Measurements from ENCODE around the gene TLR10. TPM values are rescaled to one million over a fixed set of nuclear protein-coding genes. Genes with fewer than 3 reads are reported as not detected.

TLR10 gene
- polyA plus RNA-seq, 2 of the 4 experiments (the other 2 are of a cell fraction): 0.14 TPM; not detected in 1

DNA sequence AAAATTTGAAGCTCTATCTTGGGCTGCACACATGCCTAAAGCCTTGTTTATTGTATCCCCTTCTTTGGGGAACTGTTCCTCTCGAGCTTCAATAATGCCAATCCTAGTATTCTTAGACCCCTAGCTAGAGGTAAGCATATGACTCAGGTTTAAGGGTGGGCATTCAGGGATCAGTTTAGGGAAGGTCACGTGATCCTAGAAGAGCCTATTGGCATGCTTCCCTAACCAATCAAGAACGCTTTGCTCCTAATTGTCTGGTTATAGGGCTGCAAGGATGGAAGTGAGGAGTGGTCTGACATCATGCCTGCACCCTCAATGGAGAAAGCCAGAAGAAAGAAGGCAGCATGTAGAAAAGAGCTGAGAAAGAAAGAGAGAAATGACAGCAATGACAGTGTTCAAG is 46.9 kb downstream of the TLR10 start:
- WGBS (ENCODE audit: missing lambda C conversion rate): 57% methylated on average over 3 of the region's 3 CpGs
- ChIA-PET CTCF (interaction anchor here (1.6 to 4.7 kb wide), 2 partner anchors 416 to 557 kb away, joined by 4 to 26 read pairs; no protein-coding TSS in a partner anchor), POLR2A (no interaction called here)
- ATAC-seq: no peak
- H3K27ac ChIP-seq: no peak overlapping the region
- H3K4me2 ChIP-seq: no peak overlapping the region
- TF ChIP-seq JUN (IDR thresholded peaks at IDR 0.05) (no peak), KDM5A (IDR thresholded peaks at IDR 0.05) (no peak), ZFP36 (IDR thresholded peaks at IDR 0.05; ENCODE audit: borderline replicate concordance, partially characterized antibody) (no peak)
- no peaks in the 10 kb centered on the region for H3K9me3 ChIP-seq
- FAIRE-seq: no peak
- no peak for DNase-seq (ENCODE audit: low read depth in 1 of 2, low spot score in 1 of 2)
- 0 out of 3 replicates have a peak, but pooled peaks cover 1% of the 10 kb centered on the region for H3K4me1 ChIP-seq
- no peak overlapping the region for H3K4me3 ChIP-seq

DNA sequence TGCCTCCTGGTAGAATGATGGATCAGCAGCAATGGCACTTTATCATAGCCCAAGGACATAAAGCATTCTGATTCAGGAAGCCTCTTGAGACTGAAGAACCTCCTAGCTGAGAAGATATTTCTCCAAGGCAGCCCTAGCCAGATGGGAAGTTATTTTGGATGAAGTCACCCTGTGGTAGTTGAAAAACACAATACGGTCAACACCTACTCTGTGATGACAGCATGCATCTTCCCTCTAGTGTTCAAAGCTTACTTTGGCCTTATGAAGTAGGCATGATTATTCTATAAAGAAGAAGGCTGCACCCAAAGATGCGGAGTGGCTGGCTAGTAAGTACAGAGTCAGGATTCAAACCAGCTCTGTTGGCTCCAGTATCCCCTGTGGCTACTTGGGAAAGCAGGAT is 47.9 kb downstream of the TLR10 start:
- 0 out of 3 replicates have a peak, but pooled peaks cover 4% of the 10 kb centered on the region for H3K4me1 ChIP-seq
- no peak overlapping the region for H3K4me2 ChIP-seq
- no peak overlapping the region for H3K4me3 ChIP-seq
- no peak for DNase-seq (ENCODE audit: low read depth in 1 of 2, low spot score in 1 of 2)
- H3K27ac ChIP-seq: no peak overlapping the region
- no peaks in the 10 kb centered on the region for H3K9me3 ChIP-seq
- ChIA-PET CTCF (interaction anchor here (1.2 to 4.7 kb wide), 2 partner anchors 556 to 673 kb away, joined by 4 to 26 read pairs; no protein-coding TSS in a partner anchor), POLR2A (no interaction called here)
- WGBS (ENCODE audit: missing lambda C conversion rate): 81% methylated on average over 2 of the region's 2 CpGs
- FAIRE-seq: no peak
- no peak for ATAC-seq
- TF ChIP-seq RFX5 (IDR thresholded peaks at IDR 0.05) (no peak), ZNF302 (CRISPR knock-in tag; IDR thresholded peaks at IDR 0.05) (no peak), EP300 (IDR thresholded peaks at IDR 0.05) (no peak), RAD21 (conservative IDR thresholded peaks at IDR 0.05 in 1 of 2, IDR thresholded peaks at IDR 0.05 in 1 of 2) (no peak), JUNB (IDR thresholded peaks at IDR 0.05) (no peak), NFE2L2 (conservative IDR thresholded peaks at IDR 0.05; ENCODE audit: low read length) (no peak)

DNA sequence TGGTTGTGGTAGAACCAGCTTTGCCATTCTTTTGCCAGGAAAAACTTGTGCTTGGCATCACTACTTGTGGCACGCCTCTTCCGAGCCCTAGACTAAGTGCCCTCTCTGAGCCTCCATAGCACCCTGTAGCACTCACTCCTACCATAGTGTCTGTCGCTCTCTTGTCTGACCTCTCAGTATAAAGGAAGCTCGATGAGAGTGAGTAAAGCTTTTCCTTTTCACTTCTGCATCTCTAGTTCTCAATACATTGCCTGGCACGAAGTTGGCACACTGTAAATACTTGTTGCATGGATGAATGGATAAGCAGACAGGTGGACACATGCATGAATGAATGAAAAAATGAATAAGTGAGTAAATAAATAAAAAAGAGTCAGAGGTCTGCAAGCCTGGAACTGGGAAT is 48.3 kb downstream of the TLR10 start:
- H3K4me3 ChIP-seq: no peak overlapping the region
- H3K9me3 ChIP-seq: no peaks in the 10 kb centered on the region
- 0 out of 3 replicates have a peak, but pooled peaks cover 4% of the 10 kb centered on the region for H3K4me1 ChIP-seq
- 63% methylated on average over 5 of the region's 5 CpGs for WGBS (ENCODE audit: missing lambda C conversion rate)
- DNase-seq (ENCODE audit: low read depth in 1 of 2, low spot score in 1 of 2): no peak
- FAIRE-seq: no peak
- TF ChIP-seq GATA3 (IDR thresholded peaks at IDR 0.05; ENCODE audit: borderline replicate concordance): no peak
- no peak for TF ChIP-seq HOXB5 (CRISPR knock-in tag; IDR thresholded peaks at IDR 0.05)
- TF ChIP-seq, protein P1, sequence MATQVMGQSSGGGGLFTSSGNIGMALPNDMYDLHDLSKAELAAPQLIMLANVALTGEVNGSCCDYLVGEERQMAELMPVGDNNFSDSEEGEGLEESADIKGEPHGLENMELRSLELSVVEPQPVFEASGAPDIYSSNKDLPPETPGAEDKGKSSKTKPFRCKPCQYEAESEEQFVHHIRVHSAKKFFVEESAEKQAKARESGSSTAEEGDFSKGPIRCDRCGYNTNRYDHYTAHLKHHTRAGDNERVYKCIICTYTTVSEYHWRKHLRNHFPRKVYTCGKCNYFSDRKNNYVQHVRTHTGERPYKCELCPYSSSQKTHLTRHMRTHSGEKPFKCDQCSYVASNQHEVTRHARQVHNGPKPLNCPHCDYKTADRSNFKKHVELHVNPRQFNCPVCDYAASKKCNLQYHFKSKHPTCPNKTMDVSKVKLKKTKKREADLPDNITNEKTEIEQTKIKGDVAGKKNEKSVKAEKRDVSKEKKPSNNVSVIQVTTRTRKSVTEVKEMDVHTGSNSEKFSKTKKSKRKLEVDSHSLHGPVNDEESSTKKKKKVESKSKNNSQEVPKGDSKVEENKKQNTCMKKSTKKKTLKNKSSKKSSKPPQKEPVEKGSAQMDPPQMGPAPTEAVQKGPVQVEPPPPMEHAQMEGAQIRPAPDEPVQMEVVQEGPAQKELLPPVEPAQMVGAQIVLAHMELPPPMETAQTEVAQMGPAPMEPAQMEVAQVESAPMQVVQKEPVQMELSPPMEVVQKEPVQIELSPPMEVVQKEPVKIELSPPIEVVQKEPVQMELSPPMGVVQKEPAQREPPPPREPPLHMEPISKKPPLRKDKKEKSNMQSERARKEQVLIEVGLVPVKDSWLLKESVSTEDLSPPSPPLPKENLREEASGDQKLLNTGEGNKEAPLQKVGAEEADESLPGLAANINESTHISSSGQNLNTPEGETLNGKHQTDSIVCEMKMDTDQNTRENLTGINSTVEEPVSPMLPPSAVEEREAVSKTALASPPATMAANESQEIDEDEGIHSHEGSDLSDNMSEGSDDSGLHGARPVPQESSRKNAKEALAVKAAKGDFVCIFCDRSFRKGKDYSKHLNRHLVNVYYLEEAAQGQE (IDR thresholded peaks at IDR 0.05): no peak
- TF ChIP-seq, protein P2, sequence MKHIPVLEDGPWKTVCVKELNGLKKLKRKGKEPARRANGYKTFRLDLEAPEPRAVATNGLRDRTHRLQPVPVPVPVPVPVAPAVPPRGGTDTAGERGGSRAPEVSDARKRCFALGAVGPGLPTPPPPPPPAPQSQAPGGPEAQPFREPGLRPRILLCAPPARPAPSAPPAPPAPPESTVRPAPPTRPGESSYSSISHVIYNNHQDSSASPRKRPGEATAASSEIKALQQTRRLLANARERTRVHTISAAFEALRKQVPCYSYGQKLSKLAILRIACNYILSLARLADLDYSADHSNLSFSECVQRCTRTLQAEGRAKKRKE (CRISPR knock-in tag; IDR thresholded peaks at IDR 0.05; ENCODE audit: low read depth): no peak
- TF ChIP-seq MAZ (IDR thresholded peaks at IDR 0.05; ENCODE audit: borderline replicate concordance, low read depth, low read length): no peak
- TF ChIP-seq NR3C1 (IDR thresholded peaks at IDR 0.05): no peak
- TF ChIP-seq RFX5 (IDR thresholded peaks at IDR 0.05): no peak
- no peak for TF ChIP-seq EP300 (IDR thresholded peaks at IDR 0.05)
- TF ChIP-seq MYC (IDR thresholded peaks at IDR 0.05; ENCODE audit: borderline replicate concordance, low read length): no peak
- no peak for TF ChIP-seq HDAC2 (IDR thresholded peaks at IDR 0.05)
- no peak for TF ChIP-seq RCOR1 (IDR thresholded peaks at IDR 0.05; ENCODE audit: low read depth, low read length)
- no peak for TF ChIP-seq CHD4 (IDR thresholded peaks at IDR 0.05; ENCODE audit: borderline replicate concordance)
- ChIA-PET CTCF (interaction anchor here (1.2 to 4.7 kb wide), 2 partner anchors 555 to 672 kb away, joined by 4 to 26 read pairs; no protein-coding TSS in a partner anchor), POLR2A (no interaction called here)
- no peak overlapping the region for H3K27ac ChIP-seq
- H3K4me2 ChIP-seq: no peak overlapping the region
- ATAC-seq: no peak

All from A549 (cell line).